Vagina (tissue), 2 donors: ENCODE data around the gene ZFHX3. TPM values are rescaled to one million over a fixed set of nuclear protein-coding genes. Genes with fewer than 3 reads are reported as not detected.

ENCODE experiments used
- DNase-seq, 2 donors: peaks; one replicate each; pipeline ENCODE4 v3.0.0-alpha.2; 2017; ENCODE audit errors: extremely low spot score in 2 of 2
- H3K27ac ChIP-seq: fragments of 200-600 bp; sonication (generic); one replicate; pipeline ENCODE4 v1.5.1; 2019
- H3K27me3 ChIP-seq: fragments of 200-600 bp; sonication (generic); one replicate; pipeline ENCODE4 v1.5.1; 2019
- H3K36me3 ChIP-seq, 2 donors: fragments of 200-600 bp; sonication (generic); one replicate each; pipeline ENCODE4 v1.5.1; 2017 to 2019
- H3K4me1 ChIP-seq: fragments of 200-600 bp; sonication (generic); one replicate; pipeline ENCODE4 v1.5.1; 2019
- H3K4me3 ChIP-seq, 2 donors: fragments of 200-600 bp; sonication (generic); 1 replicate in 1 of 2; 2 replicates in 1 of 2; pipeline ENCODE4 v1.5.1; 2016 to 2019
- H3K9me3 ChIP-seq: fragments of 200-600 bp; sonication (generic); one replicate; pipeline ENCODE4 v1.5.1; 2019
- POLR2A ChIP-seq, 2 donors: fragments of 450-650 bp; IDR thresholded peaks; one replicate each; pipeline ENCODE4 v1.6.1; 2017; ENCODE audit warnings: antibody characterized with exemption in 2 of 2, mild to moderate bottlenecking in 2 of 2, moderate library complexity in 2 of 2
- POLR2AphosphoS5 ChIP-seq, 2 donors: sonication (generic); formaldehyde crosslinking; IDR thresholded peaks; one replicate each; pipeline ENCODE4 v1.9.0; 2017; ENCODE audit warnings: antibody characterized with exemption in 2 of 2, mild to moderate bottlenecking in 2 of 2, low read depth in 1 of 2; ENCODE audit not compliant: insufficient read depth in 1 of 2
- intact Hi-C: fragments of 100-400 bp; cut with DNase I; formaldehyde crosslinking; loops from one replicate; pipeline ENCODE4 v1.15.1; 2023
- total RNA-seq: library from RNA; depleted of rRNA; stranded (reverse); fragments of >200 nt; gene quantifications from one replicate; pipeline ENCODE4 v1.2.3, GENCODE V29; 2016
- TF ChIP-seq, protein P1 (sequence below), 3 experiments: fragments of 450-650 bp in 2 of 3; fragments of 200-600 bp in 1 of 3; sonication (generic) in 1 of 3; IDR thresholded peaks; one replicate each; pipeline ENCODE4 v1.5.1; 2017 to 2019; ENCODE audit warnings: antibody characterized with exemption in 3 of 3, mild to moderate bottlenecking in 2 of 3, moderate library complexity in 2 of 3

Gene ZFHX3, protein sequence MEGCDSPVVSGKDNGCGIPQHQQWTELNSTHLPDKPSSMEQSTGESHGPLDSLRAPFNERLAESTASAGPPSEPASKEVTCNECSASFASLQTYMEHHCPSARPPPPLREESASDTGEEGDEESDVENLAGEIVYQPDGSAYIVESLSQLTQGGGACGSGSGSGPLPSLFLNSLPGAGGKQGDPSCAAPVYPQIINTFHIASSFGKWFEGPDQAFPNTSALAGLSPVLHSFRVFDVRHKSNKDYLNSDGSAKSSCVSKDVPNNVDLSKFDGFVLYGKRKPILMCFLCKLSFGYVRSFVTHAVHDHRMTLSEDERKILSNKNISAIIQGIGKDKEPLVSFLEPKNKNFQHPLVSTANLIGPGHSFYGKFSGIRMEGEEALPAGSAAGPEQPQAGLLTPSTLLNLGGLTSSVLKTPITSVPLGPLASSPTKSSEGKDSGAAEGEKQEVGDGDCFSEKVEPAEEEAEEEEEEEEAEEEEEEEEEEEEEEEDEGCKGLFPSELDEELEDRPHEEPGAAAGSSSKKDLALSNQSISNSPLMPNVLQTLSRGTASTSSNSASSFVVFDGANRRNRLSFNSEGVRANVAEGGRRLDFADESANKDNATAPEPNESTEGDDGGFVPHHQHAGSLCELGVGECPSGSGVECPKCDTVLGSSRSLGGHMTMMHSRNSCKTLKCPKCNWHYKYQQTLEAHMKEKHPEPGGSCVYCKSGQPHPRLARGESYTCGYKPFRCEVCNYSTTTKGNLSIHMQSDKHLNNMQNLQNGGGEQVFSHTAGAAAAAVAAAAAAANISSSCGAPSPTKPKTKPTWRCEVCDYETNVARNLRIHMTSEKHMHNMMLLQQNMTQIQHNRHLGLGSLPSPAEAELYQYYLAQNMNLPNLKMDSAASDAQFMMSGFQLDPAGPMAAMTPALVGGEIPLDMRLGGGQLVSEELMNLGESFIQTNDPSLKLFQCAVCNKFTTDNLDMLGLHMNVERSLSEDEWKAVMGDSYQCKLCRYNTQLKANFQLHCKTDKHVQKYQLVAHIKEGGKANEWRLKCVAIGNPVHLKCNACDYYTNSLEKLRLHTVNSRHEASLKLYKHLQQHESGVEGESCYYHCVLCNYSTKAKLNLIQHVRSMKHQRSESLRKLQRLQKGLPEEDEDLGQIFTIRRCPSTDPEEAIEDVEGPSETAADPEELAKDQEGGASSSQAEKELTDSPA (N-terminal part only)
- total RNA-seq: 28.0 TPM

DNA sequence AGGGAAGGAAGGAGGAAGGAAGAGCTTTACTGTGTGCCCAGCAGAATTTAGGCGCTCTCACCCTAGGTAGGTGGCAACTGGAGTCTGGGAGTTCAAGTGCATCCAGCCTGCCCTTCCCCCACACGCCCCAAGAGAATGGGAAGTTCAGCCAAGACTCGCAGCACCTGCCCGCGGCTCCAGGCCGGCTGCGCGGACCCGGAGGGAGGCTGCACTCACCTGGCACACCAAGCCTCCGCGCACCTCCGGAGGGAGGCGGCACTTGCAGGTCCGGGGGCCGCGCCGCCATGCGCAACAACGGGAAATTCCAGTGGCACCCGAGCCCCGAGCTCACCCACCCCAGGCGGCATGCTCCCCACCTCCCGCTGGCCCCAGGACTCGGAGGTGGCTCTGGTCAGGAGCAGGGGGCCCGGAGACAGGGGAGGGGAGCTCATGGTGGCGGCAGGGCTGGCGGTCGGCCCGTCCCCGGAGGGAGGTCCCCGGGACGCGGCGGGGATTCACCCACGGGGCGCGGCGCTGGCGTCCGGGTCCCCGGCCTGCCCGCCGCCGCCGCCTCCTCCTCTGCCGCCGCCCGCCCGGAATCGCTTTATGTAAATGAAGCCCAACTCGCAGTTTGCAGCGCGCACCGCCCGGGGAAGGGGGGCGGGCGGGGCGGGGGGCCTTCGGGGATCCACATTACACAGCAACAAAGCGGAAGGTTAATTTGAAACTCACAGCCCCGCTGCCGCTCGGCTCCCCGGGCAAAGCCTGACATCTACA is at the start of gene ZFHX3:
Gene ZFHX3 (minus strand): TSS at position 593 of the 756 bp plus-strand sequence. CDS start 87,983 bp downstream, outside the sequence.
- Histone ChIP-seq H3K36me3 (no peaks in the 10 kb centered on the region), H3K27ac (peak within 1 kb of the TSS; percentile 85), H3K9me3 (no peaks in the 10 kb centered on the region), H3K4me3 (peak within 1 kb of the TSS; percentile 73 to 79), H3K4me1 (peaks cover 56% of the 10 kb centered on the region), H3K27me3 (no peaks in the 10 kb centered on the region)
- no peak for DNase-seq
- no peak for TF ChIP-seq POLR2A (IDR thresholded peaks at IDR 0.05)
- TF ChIP-seq, protein P1, sequence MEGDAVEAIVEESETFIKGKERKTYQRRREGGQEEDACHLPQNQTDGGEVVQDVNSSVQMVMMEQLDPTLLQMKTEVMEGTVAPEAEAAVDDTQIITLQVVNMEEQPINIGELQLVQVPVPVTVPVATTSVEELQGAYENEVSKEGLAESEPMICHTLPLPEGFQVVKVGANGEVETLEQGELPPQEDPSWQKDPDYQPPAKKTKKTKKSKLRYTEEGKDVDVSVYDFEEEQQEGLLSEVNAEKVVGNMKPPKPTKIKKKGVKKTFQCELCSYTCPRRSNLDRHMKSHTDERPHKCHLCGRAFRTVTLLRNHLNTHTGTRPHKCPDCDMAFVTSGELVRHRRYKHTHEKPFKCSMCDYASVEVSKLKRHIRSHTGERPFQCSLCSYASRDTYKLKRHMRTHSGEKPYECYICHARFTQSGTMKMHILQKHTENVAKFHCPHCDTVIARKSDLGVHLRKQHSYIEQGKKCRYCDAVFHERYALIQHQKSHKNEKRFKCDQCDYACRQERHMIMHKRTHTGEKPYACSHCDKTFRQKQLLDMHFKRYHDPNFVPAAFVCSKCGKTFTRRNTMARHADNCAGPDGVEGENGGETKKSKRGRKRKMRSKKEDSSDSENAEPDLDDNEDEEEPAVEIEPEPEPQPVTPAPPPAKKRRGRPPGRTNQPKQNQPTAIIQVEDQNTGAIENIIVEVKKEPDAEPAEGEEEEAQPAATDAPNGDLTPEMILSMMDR (IDR thresholded peaks at IDR 0.05): no peak
- TF ChIP-seq POLR2AphosphoS5 (IDR thresholded peaks at IDR 0.05; ENCODE audit: insufficient read depth in 1 of 2, low read depth in 1 of 2): peak in 1 of 2 donors; percentile 42
- intact Hi-C loops: loop anchor here (10.0 kb wide), 2 partner anchors 53 to 203 kb away; no protein-coding TSS in a partner anchor

DNA sequence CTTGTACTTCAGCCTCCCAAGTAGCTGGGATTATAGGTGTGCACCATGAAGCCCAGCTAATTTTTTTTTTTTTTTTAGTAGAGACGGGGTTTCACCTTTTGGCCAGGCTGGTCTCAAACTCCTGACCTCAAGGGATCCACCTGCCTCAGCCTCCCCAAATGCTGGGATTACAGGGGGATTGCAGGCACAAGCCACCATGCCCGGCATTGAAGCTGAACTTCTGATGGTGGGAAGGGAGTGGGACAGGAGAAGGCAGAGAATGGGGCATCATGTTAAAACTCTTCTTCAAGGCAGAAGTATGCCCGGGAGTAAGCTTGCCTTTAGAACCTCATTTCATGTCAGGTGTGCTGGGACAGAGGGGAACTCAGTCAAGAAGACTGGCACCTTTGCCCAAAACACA is 48.6 kb upstream of the ZFHX3 start:
- no peak for TF ChIP-seq POLR2A (IDR thresholded peaks at IDR 0.05)
- TF ChIP-seq POLR2AphosphoS5 (IDR thresholded peaks at IDR 0.05; ENCODE audit: insufficient read depth in 1 of 2, low read depth in 1 of 2): no peak
- TF ChIP-seq, protein P1 (IDR thresholded peaks at IDR 0.05): no peak
- DNase-seq: no peak
- Histone ChIP-seq H3K4me3 (no peak overlapping the region), H3K36me3 (no peaks in the 10 kb centered on the region), H3K27me3 (no peaks in the 10 kb centered on the region), H3K4me1 (no peaks in the 10 kb centered on the region), H3K27ac (no peak overlapping the region), H3K9me3 (no peaks in the 10 kb centered on the region)
- intact Hi-C loops: no loop called here

DNA sequence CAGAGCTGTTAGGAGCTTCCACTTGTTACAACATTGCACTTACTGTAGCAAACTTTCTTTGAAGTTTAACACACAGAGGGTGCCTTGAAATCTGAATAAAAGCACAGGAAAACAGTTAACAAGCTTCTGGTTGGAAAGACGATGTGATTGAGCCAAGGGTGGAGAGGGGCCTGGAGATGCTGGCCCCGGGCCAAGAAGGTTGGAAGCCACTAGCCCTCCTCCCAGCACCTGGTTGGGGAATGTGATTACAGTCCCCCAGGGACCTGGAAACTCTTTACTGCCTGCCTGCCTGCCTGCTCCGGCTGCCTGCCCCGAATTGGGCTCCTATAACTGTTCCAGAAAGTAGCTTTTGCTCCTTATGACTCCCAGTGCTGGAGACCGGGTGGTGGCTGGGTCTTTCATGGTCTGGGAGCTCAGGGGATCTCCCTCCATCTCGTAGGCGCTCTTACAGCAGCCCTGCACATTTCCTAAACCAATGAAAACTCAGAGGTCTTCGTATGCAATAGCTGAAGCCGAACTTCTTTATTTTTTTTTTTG is 48.0 kb upstream of the ZFHX3 start:
- no peak for DNase-seq
- TF ChIP-seq, protein P1 (IDR thresholded peaks at IDR 0.05): no peak
- TF ChIP-seq POLR2A (IDR thresholded peaks at IDR 0.05) (no peak), POLR2AphosphoS5 (IDR thresholded peaks at IDR 0.05; ENCODE audit: insufficient read depth in 1 of 2, low read depth in 1 of 2) (no peak)
- Histone ChIP-seq H3K4me1 (no peaks in the 10 kb centered on the region), H3K27ac (no peak overlapping the region), H3K4me3 (no peak overlapping the region), H3K27me3 (no peaks in the 10 kb centered on the region), H3K9me3 (no peaks in the 10 kb centered on the region), H3K36me3 (no peaks in the 10 kb centered on the region)
- intact Hi-C loops: no loop called here

DNA sequence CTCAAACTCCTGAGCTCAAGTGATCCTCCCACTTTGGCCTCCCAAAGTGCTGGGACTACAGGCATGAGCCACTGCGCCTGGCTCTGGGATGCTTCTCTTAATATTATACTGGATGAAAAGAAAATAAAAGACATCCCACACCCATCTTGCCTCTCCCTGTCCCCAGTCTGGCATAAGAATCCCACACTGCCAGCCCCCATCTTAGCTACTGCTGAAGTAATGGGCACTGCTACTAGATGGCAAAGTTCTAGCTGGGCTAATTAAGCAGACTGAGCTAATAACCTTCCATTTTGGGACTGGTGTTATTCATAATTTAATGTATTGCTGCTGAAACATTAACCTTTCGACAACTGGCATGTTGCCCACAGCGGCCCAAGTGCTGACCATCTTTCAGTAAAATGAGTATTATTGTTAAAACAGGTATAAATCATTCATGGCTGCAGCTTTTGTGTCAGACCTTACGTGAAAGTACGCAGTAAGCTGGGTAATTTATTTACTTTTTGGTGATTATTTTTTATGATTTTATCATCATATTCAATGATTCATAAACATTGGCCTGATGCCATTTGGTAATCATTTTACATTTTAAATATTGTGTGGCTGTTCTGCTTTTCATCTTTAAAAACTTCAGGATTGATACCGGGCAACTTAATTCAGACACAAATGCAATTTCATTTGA is 47.4 kb upstream of the ZFHX3 start:
- H3K27ac ChIP-seq: no peak overlapping the region
- no peaks in the 10 kb centered on the region for H3K4me1 ChIP-seq
- H3K36me3 ChIP-seq: no peaks in the 10 kb centered on the region
- intact Hi-C loops: no loop called here
- TF ChIP-seq, protein P1 (IDR thresholded peaks at IDR 0.05): no peak
- no peak for TF ChIP-seq POLR2A (IDR thresholded peaks at IDR 0.05)
- TF ChIP-seq POLR2AphosphoS5 (IDR thresholded peaks at IDR 0.05; ENCODE audit: insufficient read depth in 1 of 2, low read depth in 1 of 2): no peak
- no peak overlapping the region for H3K4me3 ChIP-seq
- no peaks in the 10 kb centered on the region for H3K9me3 ChIP-seq
- no peak for DNase-seq
- H3K27me3 ChIP-seq: no peaks in the 10 kb centered on the region
